ENCODE measurements around the gene MYO15A. TPM values are rescaled to one million over a fixed set of nuclear protein-coding genes. Genes with fewer than 3 reads are reported as not detected.

Gene MYO15A
- total and polyA plus RNA-seq, 2 donors (not counting 1 experiment from before 2014, with no cell fraction given), result 0.42 to 2.0 TPM

DNA sequence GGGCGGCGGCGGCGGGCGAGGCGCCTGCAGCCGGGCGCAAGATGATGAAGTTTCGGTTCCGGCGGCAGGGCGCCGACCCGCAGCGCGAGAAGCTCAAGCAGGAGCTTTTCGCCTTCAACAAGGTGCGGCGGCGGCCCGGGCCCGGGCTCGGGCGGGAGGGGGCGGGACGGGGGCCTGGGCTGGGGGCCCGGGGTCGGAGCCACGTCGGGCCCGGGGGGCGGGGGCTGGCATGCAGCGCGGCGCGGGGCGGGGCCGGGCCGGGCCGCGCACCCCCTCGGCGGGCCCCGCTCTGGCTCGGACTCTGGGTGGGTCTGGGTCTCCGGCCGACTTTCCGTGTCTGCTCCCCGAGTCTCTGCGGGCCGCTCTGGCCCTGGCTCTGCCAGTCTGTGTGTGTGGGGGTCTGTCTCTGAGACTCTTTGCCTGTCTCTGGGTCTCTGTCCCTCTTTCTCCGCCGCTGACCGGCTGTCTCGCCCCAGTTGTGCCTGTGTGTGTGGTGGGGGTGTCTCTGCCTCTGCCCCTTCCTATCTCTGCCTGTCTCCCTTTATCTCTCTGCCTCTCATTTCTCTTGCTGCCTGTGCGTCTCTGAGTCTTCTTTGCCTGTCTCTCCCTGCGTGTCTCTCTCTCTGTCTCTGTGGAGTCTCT is 117.2 kb downstream of the MYO15A start:
- peak overlapping the region; percentile 65 to 83 (median 74) for H3K4me3 ChIP-seq (replicated peaks in 1 of 4; ENCODE audit: control extremely low read depth in 1 of 4, insufficient read depth in 1 of 4, low read depth in 3 of 4, low read length in 4 of 4)
- TF ChIP-seq EZH2 (IDR thresholded peaks at IDR 0.05; ENCODE audit: low read length, missing control alignments) (no peak), CTCF (conservative IDR thresholded peaks at IDR 0.05 in 1 of 2, IDR thresholded peaks at IDR 0.05 in 1 of 2; ENCODE audit: low read depth in 1 of 2, low read length in 2 of 2) (no peak)
- no peaks in the 10 kb centered on the region for H3K27me3 ChIP-seq (ENCODE audit: control insufficient read depth, insufficient read depth, low read length)
- no peaks in the 10 kb centered on the region for H4K20me1 ChIP-seq (ENCODE audit: control insufficient read depth, extremely low read depth, insufficient read depth, low read length)
- H3K36me3 ChIP-seq (ENCODE audit: control insufficient read depth, insufficient read depth, low read length), result peaks cover 2% of the 10 kb centered on the region
- H3K27ac ChIP-seq (ENCODE audit: insufficient read depth, low read length), result peak overlapping the region; percentile 66
- peak in 1 of 2 donors; percentile 10 for DNase-seq (ENCODE audit: low read depth in 2 of 2)
- peaks cover 11% of the 10 kb centered on the region for H3K79me2 ChIP-seq (ENCODE audit: control insufficient read depth, insufficient read depth, low read length)
- peak overlapping the region; percentile 52 for H2AFZ ChIP-seq (ENCODE audit: low read length)
- H3K9me3 ChIP-seq (ENCODE audit: control insufficient read depth, insufficient read depth, low read depth, low read length), result no peaks in the 10 kb centered on the region
- H3K4me1 ChIP-seq (ENCODE audit: control insufficient read depth, extremely low read depth, insufficient read depth, low read length), result peaks cover 19% of the 10 kb centered on the region
- H3K4me2 ChIP-seq (ENCODE audit: extremely low read depth, insufficient read depth, low read length), result peak overlapping the region; percentile 77
- H3K9ac ChIP-seq (ENCODE audit: insufficient read depth, low read length), result peak overlapping the region; percentile 51

DNA sequence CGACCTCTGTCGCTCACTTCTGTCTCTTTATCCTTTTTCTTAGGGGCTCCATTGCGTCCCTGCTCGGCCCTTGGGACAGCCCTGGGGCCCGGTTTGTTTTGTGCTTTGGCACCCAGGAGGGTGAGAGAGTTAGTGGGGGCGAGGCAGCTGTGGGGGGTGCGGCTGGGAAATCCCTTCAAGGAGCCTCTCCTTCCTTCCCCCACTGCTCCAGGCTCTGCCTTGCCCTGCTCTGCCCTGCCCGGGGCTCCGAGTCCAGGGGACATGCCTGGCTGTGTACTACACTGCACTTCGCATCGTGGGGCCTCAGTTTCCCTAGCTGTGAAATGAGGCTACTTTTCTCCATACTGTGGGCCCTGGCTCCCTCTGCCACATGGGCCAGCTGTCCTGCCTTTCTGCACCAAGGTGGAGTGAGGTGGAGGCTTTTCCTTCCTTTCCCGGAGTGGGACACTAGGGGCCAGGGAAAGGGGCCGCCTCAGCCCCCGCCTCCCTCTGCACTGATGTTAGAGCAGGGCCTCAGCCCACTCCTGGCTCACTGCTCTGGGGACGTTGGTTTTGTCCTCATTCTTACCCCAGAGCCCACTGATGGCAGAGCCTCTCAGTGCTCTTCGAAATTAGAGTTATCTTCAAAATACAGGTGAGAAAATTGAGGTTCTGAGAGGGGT is 117.9 kb downstream of the MYO15A start:
- TF ChIP-seq EZH2 (IDR thresholded peaks at IDR 0.05; ENCODE audit: low read length, missing control alignments), result no peak
- no peak for TF ChIP-seq CTCF (conservative IDR thresholded peaks at IDR 0.05 in 1 of 2, IDR thresholded peaks at IDR 0.05 in 1 of 2; ENCODE audit: low read depth in 1 of 2, low read length in 2 of 2)
- no peaks in the 10 kb centered on the region for H3K9me3 ChIP-seq (ENCODE audit: control insufficient read depth, insufficient read depth, low read depth, low read length)
- H3K36me3 ChIP-seq (ENCODE audit: control insufficient read depth, insufficient read depth, low read length), result peaks cover 2% of the 10 kb centered on the region
- peak overlapping the region; percentile 77 for H3K4me2 ChIP-seq (ENCODE audit: extremely low read depth, insufficient read depth, low read length)
- H3K27ac ChIP-seq (ENCODE audit: insufficient read depth, low read length), result no peak overlapping the region
- DNase-seq (ENCODE audit: low read depth in 2 of 2), result peak in 1 of 2 donors; percentile 11
- H3K4me3 ChIP-seq (replicated peaks in 1 of 4; ENCODE audit: control extremely low read depth in 1 of 4, insufficient read depth in 1 of 4, low read depth in 3 of 4, low read length in 4 of 4), result peak overlapping the region; percentile 65 to 83 (median 74)
- no peak overlapping the region for H2AFZ ChIP-seq (ENCODE audit: low read length)
- peaks cover 11% of the 10 kb centered on the region for H3K79me2 ChIP-seq (ENCODE audit: control insufficient read depth, insufficient read depth, low read length)
- H4K20me1 ChIP-seq (ENCODE audit: control insufficient read depth, extremely low read depth, insufficient read depth, low read length), result no peaks in the 10 kb centered on the region
- H3K9ac ChIP-seq (ENCODE audit: insufficient read depth, low read length), result no peak overlapping the region
- H3K4me1 ChIP-seq (ENCODE audit: control insufficient read depth, extremely low read depth, insufficient read depth, low read length), result peaks cover 13% of the 10 kb centered on the region
- no peaks in the 10 kb centered on the region for H3K27me3 ChIP-seq (ENCODE audit: control insufficient read depth, insufficient read depth, low read length)

- DNase-seq (ENCODE audit: low read depth in 2 of 2), result no peak
- H3K36me3 ChIP-seq (ENCODE audit: control insufficient read depth, insufficient read depth, low read length), result peaks cover 4% of the 10 kb centered on the region
- no peak overlapping the region for H3K27ac ChIP-seq (ENCODE audit: insufficient read depth, low read length)
- peaks cover 13% of the 10 kb centered on the region for H3K4me1 ChIP-seq (ENCODE audit: control insufficient read depth, extremely low read depth, insufficient read depth, low read length)
- H3K9me3 ChIP-seq (ENCODE audit: control insufficient read depth, insufficient read depth, low read depth, low read length), result no peaks in the 10 kb centered on the region
- no peak for TF ChIP-seq CTCF (conservative IDR thresholded peaks at IDR 0.05 in 1 of 2, IDR thresholded peaks at IDR 0.05 in 1 of 2; ENCODE audit: low read depth in 1 of 2, low read length in 2 of 2)
- no peak for TF ChIP-seq EZH2 (IDR thresholded peaks at IDR 0.05; ENCODE audit: low read length, missing control alignments)
- H3K4me2 ChIP-seq (ENCODE audit: extremely low read depth, insufficient read depth, low read length), result no peak overlapping the region
- H2AFZ ChIP-seq (ENCODE audit: low read length), result no peak overlapping the region
- peaks cover 11% of the 10 kb centered on the region for H3K79me2 ChIP-seq (ENCODE audit: control insufficient read depth, insufficient read depth, low read length)
- H3K27me3 ChIP-seq (ENCODE audit: control insufficient read depth, insufficient read depth, low read length), result no peaks in the 10 kb centered on the region
- no peak overlapping the region for H3K9ac ChIP-seq (ENCODE audit: insufficient read depth, low read length)
- H4K20me1 ChIP-seq (ENCODE audit: control insufficient read depth, extremely low read depth, insufficient read depth, low read length), result no peaks in the 10 kb centered on the region
- no peak overlapping the region for H3K4me3 ChIP-seq (replicated peaks in 1 of 4; ENCODE audit: control extremely low read depth in 1 of 4, insufficient read depth in 1 of 4, low read depth in 3 of 4, low read length in 4 of 4)
Measured at GRCh38 chr17:18227635-18228034, 119.1 kb downstream of the MYO15A start.
